ENCODE results near the gene UGT2B17. TPM values are rescaled to one million over a fixed set of nuclear protein-coding genes. Genes with fewer than 3 reads are reported as not detected.

Gene UGT2B17
- total and polyA plus RNA-seq, 10 of the 15 experiments (the other 5 are each of a cell fraction or from before 2014, with no cell fraction given) = 0.15 TPM; not detected in 9

GRCh38 chr4:68498413-68499007 lies 77.6 kb downstream of the UGT2B17 start:
- Histone ChIP-seq H3K27ac (ENCODE audit: control insufficient read depth, insufficient read depth) (no peak overlapping the region), H3K27me3 (replicated peaks in 1 of 2; ENCODE audit: control insufficient read depth in 2 of 2, insufficient read depth in 2 of 2, low read length in 1 of 2) (no peaks in the 10 kb centered on the region), H3K9ac (ENCODE audit: control insufficient read depth, insufficient read depth, low read length) (no peak overlapping the region), H3K4me2 (ENCODE audit: control insufficient read depth, insufficient read depth) (no peak overlapping the region), H3K79me2 (ENCODE audit: control insufficient read depth, insufficient read depth, low read length) (no peaks in the 10 kb centered on the region), H3K36me3 (ENCODE audit: control insufficient read depth in 2 of 2, insufficient read depth in 2 of 2, low read length in 1 of 2) (no peaks in the 10 kb centered on the region), H2AFZ (ENCODE audit: control insufficient read depth, low read depth, low read length) (no peak overlapping the region), H4K20me1 (ENCODE audit: control insufficient read depth, insufficient read depth) (no peaks in the 10 kb centered on the region), H3K4me3 (no peak overlapping the region), H3K4me1 (ENCODE audit: control insufficient read depth, insufficient read depth, low read length) (0 out of 2 replicates have a peak, but pooled peaks cover 3% of the 10 kb centered on the region), H3K9me3 (replicated peaks; ENCODE audit: control insufficient read depth, insufficient read depth, low read length) (no peaks in the 10 kb centered on the region)
- ChIA-PET RAD21 (ENCODE audit: unreplicated experiment) (interaction anchor here (0.8 to 2.1 kb wide), 10 partner anchors 175 to 1118 kb away, joined by 3 to 18 read pairs (median 5); no protein-coding TSS in a partner anchor), POLR2A (no interaction called here), CTCF (interaction anchor here (0.5 to 3.4 kb wide), 31 partner anchors 15 to 1224 kb away, joined by 3 to 22 read pairs (median 4); no protein-coding TSS in a partner anchor), SMC1A (ENCODE audit: uncharacterized antibody, unreplicated experiment) (interaction anchor here (0.8 to 3.0 kb wide), 26 partner anchors 9 to 1378 kb away, joined by 3 to 37 read pairs (median 4); no protein-coding TSS in a partner anchor)
- DNase-seq (ENCODE audit: low read depth, low spot score) (peak; percentile 30), FAIRE-seq (peak; percentile 82), ATAC-seq (peak; percentile 97)
- TF ChIP-seq CTCF (IDR thresholded peaks at IDR 0.05 in 2 of 3, conservative IDR thresholded peaks at IDR 0.05 in 1 of 3; ENCODE audit: control insufficient read depth in 2 of 3, extremely low read depth in 1 of 3, insufficient read depth in 1 of 3, low read depth in 3 of 3, low read length in 3 of 3) (peak; percentile 74 to 93 (median 86)), ZNF24 (IDR thresholded peaks at IDR 0.05) (0 out of 2 replicates have a peak, but pooled peaks have one; percentile 18), REST (IDR thresholded peaks at IDR 0.05; ENCODE audit: low read depth, low read length) (no peak), YY1 (IDR thresholded peaks at IDR 0.05; ENCODE audit: low read depth, low read length) (peak; percentile 82), EP300 (IDR thresholded peaks at IDR 0.05; ENCODE audit: borderline replicate concordance in 1 of 2, control insufficient read depth in 1 of 2, low read depth in 2 of 2, low read length in 2 of 2) (no peak), SMC3 (IDR thresholded peaks at IDR 0.05; ENCODE audit: borderline replicate concordance, low read length) (peak; percentile 94), RAD21 (IDR thresholded peaks at IDR 0.05; ENCODE audit: insufficient read depth, low read depth, low read length) (peak; percentile 100), NR2F1 (conservative IDR thresholded peaks at IDR 0.05) (no peak)
- TF ChIP-seq, protein P1, sequence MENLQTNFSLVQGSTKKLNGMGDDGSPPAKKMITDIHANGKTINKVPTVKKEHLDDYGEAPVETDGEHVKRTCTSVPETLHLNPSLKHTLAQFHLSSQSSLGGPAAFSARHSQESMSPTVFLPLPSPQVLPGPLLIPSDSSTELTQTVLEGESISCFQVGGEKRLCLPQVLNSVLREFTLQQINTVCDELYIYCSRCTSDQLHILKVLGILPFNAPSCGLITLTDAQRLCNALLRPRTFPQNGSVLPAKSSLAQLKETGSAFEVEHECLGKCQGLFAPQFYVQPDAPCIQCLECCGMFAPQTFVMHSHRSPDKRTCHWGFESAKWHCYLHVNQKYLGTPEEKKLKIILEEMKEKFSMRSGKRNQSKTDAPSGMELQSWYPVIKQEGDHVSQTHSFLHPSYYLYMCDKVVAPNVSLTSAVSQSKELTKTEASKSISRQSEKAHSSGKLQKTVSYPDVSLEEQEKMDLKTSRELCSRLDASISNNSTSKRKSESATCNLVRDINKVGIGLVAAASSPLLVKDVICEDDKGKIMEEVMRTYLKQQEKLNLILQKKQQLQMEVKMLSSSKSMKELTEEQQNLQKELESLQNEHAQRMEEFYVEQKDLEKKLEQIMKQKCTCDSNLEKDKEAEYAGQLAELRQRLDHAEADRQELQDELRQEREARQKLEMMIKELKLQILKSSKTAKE (IDR thresholded peaks at IDR 0.05; ENCODE audit: low read depth, poor library complexity, severe bottlenecking) = peak; percentile 46
- no TSS peak for BruUV-seq (replicated peaks)
- intact Hi-C loops (cut with micrococcal nuclease; ENCODE audit: unreplicated experiment) = loop anchor here (1.0 to 10.0 kb wide), 5 partner anchors 306 to 672 kb away; no protein-coding TSS in a partner anchor
- WGBS (ENCODE audit: insufficient coverage, insufficient replicate concordance, low lambda C conversion rate, missing lambda C conversion rate) = 20% methylated on average over 5 of the region's 5 CpGs
- in situ Hi-C loops (cut with MboI) = loop anchor here (25.0 kb wide), 2 partner anchors 664 to 1114 kb away; no protein-coding TSS in a partner anchor
